ENCODE measurements around the gene BPIFB3.

The BPIFB3 gene

GRCh38 chr20:33059136-33059535, 5.4 kb downstream of the BPIFB3 start:
- in situ Hi-C loops (cut with MboI; ENCODE audit: low sequenced_read_pairs): no loop called here

GRCh38 chr20:33059741-33060390, 6.2 kb downstream of the BPIFB3 start:
- in situ Hi-C loops (cut with MboI; ENCODE audit: low sequenced_read_pairs): no loop called here

- in situ Hi-C loops (cut with MboI; ENCODE audit: low sequenced_read_pairs): no loop called here
These were observed 7.9 kb downstream of the BPIFB3 start for GRCh38 chr20:33061658-33062028.

- in situ Hi-C loops (cut with MboI; ENCODE audit: low sequenced_read_pairs): no loop called here
These were observed 8.6 kb downstream of the BPIFB3 start for GRCh38 chr20:33062105-33062824.

GRCh38 chr20:33062825-33063149, 9.1 kb downstream of the BPIFB3 start:
- in situ Hi-C loops (cut with MboI; ENCODE audit: low sequenced_read_pairs): no loop called here

GRCh38 chr20:33063271-33063670, 9.6 kb downstream of the BPIFB3 start:
- in situ Hi-C loops (cut with MboI; ENCODE audit: low sequenced_read_pairs): no loop called here

GRCh38 chr20:33064572-33065287, 11.0 kb downstream of the BPIFB3 start:
- in situ Hi-C loops (cut with MboI; ENCODE audit: low sequenced_read_pairs): no loop called here

GRCh38 chr20:33065785-33066184, 12.1 kb downstream of the BPIFB3 start:
- in situ Hi-C loops (cut with MboI; ENCODE audit: low sequenced_read_pairs): no loop called here

GRCh38 chr20:33067806-33068205, 14.1 kb downstream of the BPIFB3 start:
- in situ Hi-C loops (cut with MboI; ENCODE audit: low sequenced_read_pairs): no loop called here

GRCh38 chr20:33068251-33068939, 14.7 kb downstream of the BPIFB3 start:
- in situ Hi-C loops (cut with MboI; ENCODE audit: low sequenced_read_pairs): no loop called here

- in situ Hi-C loops (cut with MboI; ENCODE audit: low sequenced_read_pairs): no loop called here
These were observed 16.0 kb downstream of the BPIFB3 start for GRCh38 chr20:33069673-33070072.

GRCh38 chr20:33070111-33071053, 16.7 kb downstream of the BPIFB3 start:
- in situ Hi-C loops (cut with MboI; ENCODE audit: low sequenced_read_pairs): no loop called here

GRCh38 chr20:33071198-33071597, 17.5 kb downstream of the BPIFB3 start:
- in situ Hi-C loops (cut with MboI; ENCODE audit: low sequenced_read_pairs): no loop called here

- in situ Hi-C loops (cut with MboI; ENCODE audit: low sequenced_read_pairs): no loop called here
These were observed 18.7 kb downstream of the BPIFB3 start for GRCh38 chr20:33072362-33072761.

- in situ Hi-C loops (cut with MboI; ENCODE audit: low sequenced_read_pairs): no loop called here
These were observed 19.1 kb downstream of the BPIFB3 start for GRCh38 chr20:33072813-33073212.

- in situ Hi-C loops (cut with MboI; ENCODE audit: low sequenced_read_pairs): no loop called here
These were observed 21.0 kb downstream of the BPIFB3 start for GRCh38 chr20:33074675-33075074.

- in situ Hi-C loops (cut with MboI; ENCODE audit: low sequenced_read_pairs): no loop called here
These were observed 21.6 kb downstream of the BPIFB3 start for GRCh38 chr20:33075281-33075680.

- in situ Hi-C loops (cut with MboI; ENCODE audit: low sequenced_read_pairs): no loop called here
These were observed 23.1 kb downstream of the BPIFB3 start for GRCh38 chr20:33076662-33077372.

GRCh38 chr20:33079259-33079658, 25.6 kb downstream of the BPIFB3 start, which contains the start of gene BPIFB4:
Gene BPIFB4 (plus strand): TSS chr20:33079643. CDS start chr20:33081527, 1,884 bp downstream.
- in situ Hi-C loops (cut with MboI; ENCODE audit: low sequenced_read_pairs): no loop called here
